GM12878 (cell line): ENCODE data around the gene BORCS8. TPM values are rescaled to one million over a fixed set of nuclear protein-coding genes. Genes with fewer than 3 reads are reported as not detected.

Source experiments
- ATAC-seq: fragments of 200-7000 bp; cut with Tn5 transposase; 3 replicates; pipeline ENCODE4 v1.9.1; 2020; ENCODE audit warnings: mild to moderate bottlenecking, moderate library complexity
- BruUV-seq: library from RNA; stranded (reverse); fragments of 400-500 nt; replicated peaks from 2 replicates; lab custom pipeline; 2021; lab: Mats Ljungman, UMichigan
- CTCF ChIA-PET: fragments of 300-600 bp; sonication (Branson Sonifier 250); formaldehyde crosslinking; extraction: SDS; loops from one replicate; lab custom pipeline; 2021; ENCODE audit warnings: inconsistent platforms; lab: Yijun Ruan, JAX
- POLR2A ChIA-PET: fragments of 350-600 bp; formaldehyde crosslinking; extraction: SDS; loops from one replicate; lab custom pipeline; 2021; ENCODE audit warnings: inconsistent platforms; lab: Charles Lee
- RAD21 ChIA-PET: fragments of 300-600 bp; sonication (Branson Sonifier 250); formaldehyde crosslinking; loops from one replicate; lab custom pipeline; 2023; ENCODE audit warnings: antibody characterized with exemption; ENCODE audit not compliant: unreplicated experiment; lab: Charles Lee
- SMC1A ChIA-PET: fragments of 300-600 bp; sonication (Branson Sonifier 250); formaldehyde crosslinking; loops from one replicate; lab custom pipeline; 2023; ENCODE audit not compliant: unreplicated experiment, uncharacterized antibody; lab: Charles Lee
- DNase-seq: peaks from one replicate; pipeline ENCODE4 v3.0.0-alpha.2; 2011; ENCODE audit warnings: low read depth, low spot score
- FAIRE-seq: peaks from 3 replicates; lab custom pipeline; 2011; peaks lifted over from hg19 to GRCh38; lab: Jason Lieb, UNC
- H2AFZ ChIP-seq: 2 replicates; pipeline ENCODE4 v1.6.0; 2011; ENCODE audit warnings: low read depth, low read length, control low read depth; ENCODE audit not compliant: control insufficient read depth
- H3K27ac ChIP-seq: 2 replicates; pipeline ENCODE4 v1.5.1; 2011; ENCODE audit warnings: control low read depth; ENCODE audit not compliant: control insufficient read depth, insufficient read depth
- H3K27me3 ChIP-seq, 2 experiments: replicated peaks in 1 of 2; 2 replicates each; pipeline versions ENCODE4 v1.6.0 to v1.6.1; 2011; ENCODE audit warnings: low read length in 1 of 2; ENCODE audit not compliant: control insufficient read depth in 2 of 2, insufficient read depth in 2 of 2
- H3K36me3 ChIP-seq, 2 experiments: 2 replicates each; pipeline ENCODE4 v1.5.1; 2011; ENCODE audit warnings: low read length in 1 of 2; ENCODE audit not compliant: control insufficient read depth in 2 of 2, insufficient read depth in 2 of 2
- H3K4me1 ChIP-seq: 2 replicates; pipeline ENCODE4 v1.6.1; 2011; ENCODE audit warnings: mild to moderate bottlenecking, low read length, moderate library complexity, mixed read lengths; ENCODE audit not compliant: control insufficient read depth, insufficient read depth
- H3K4me2 ChIP-seq: 2 replicates; pipeline ENCODE4 v1.6.0; 2011; ENCODE audit warnings: control low read depth; ENCODE audit not compliant: control insufficient read depth, insufficient read depth
- H3K4me3 ChIP-seq: fragments of 200-600 bp; sonication (generic); 2 replicates; pipeline ENCODE4 v1.5.1; 2016
- H3K79me2 ChIP-seq: 2 replicates; pipeline ENCODE4 v1.6.0; 2011; ENCODE audit warnings: low read length; ENCODE audit not compliant: control insufficient read depth, insufficient read depth
- H3K9ac ChIP-seq: 2 replicates; pipeline ENCODE4 v1.8.0; 2011; ENCODE audit warnings: low read length, control low read depth, mixed read lengths; ENCODE audit not compliant: control insufficient read depth, insufficient read depth
- H3K9me3 ChIP-seq: replicated peaks from 3 replicates; pipeline ENCODE4 v1.5.1; 2011; ENCODE audit warnings: mild to moderate bottlenecking, low read length; ENCODE audit not compliant: control insufficient read depth, insufficient read depth
- H4K20me1 ChIP-seq: 2 replicates; pipeline ENCODE4 v1.6.0; 2011; ENCODE audit not compliant: control insufficient read depth, insufficient read depth
- BCL11A ChIP-seq: IDR thresholded peaks from 2 replicates; pipeline ENCODE4 v1.6.1; 2011; ENCODE audit warnings: low read depth, low read length
- BCLAF1 ChIP-seq: fragments of 450-650 bp; IDR thresholded peaks from 2 replicates; pipeline ENCODE4 v1.6.1; 2017; ENCODE audit warnings: antibody characterized with exemption, mild to moderate bottlenecking, moderate library complexity
- CEBPB ChIP-seq, 2 experiments: fragments of 150-350 bp in 1 of 2; IDR thresholded peaks; 2 replicates each; pipeline ENCODE4 v1.6.1; 2012 to 2014; ENCODE audit warnings: low read depth in 2 of 2, low read length in 2 of 2, borderline replicate concordance in 1 of 2, inconsistent platforms in 1 of 2
- E2F8 ChIP-seq: fragments of 450-650 bp; IDR thresholded peaks from 2 replicates; pipeline ENCODE4 v1.6.1; 2018; ENCODE audit warnings: mild to moderate bottlenecking, low read depth, moderate library complexity; ENCODE audit not compliant: partially characterized antibody
- FOXM1 ChIP-seq: IDR thresholded peaks from 2 replicates; pipeline ENCODE4 v1.6.1; 2012; ENCODE audit warnings: low read depth, mild to moderate bottlenecking, inconsistent platforms, low read length, moderate library complexity
- HCFC1 ChIP-seq: fragments of 150-350 bp; IDR thresholded peaks from 2 replicates; pipeline ENCODE4 v1.6.1; 2014; ENCODE audit warnings: low read length
- IKZF2 ChIP-seq, 2 experiments: fragments of 450-650 bp; IDR thresholded peaks; 2 replicates each; pipeline ENCODE4 v1.6.1; 2017; ENCODE audit warnings: mild to moderate bottlenecking in 2 of 2, moderate library complexity in 2 of 2
- MAX ChIP-seq: IDR thresholded peaks from 2 replicates; pipeline ENCODE4 v1.6.1; 2012; ENCODE audit warnings: low read depth, low read length, improper control_type of control experiment
- NKRF ChIP-seq: fragments of 450-650 bp; conservative IDR thresholded peaks from 2 replicates; pipeline ENCODE4 v1.6.1; 2017; ENCODE audit warnings: mild to moderate bottlenecking, moderate library complexity
- POLR2AphosphoS5 ChIP-seq: IDR thresholded peaks from 2 replicates; pipeline ENCODE4 v1.6.1; 2011; ENCODE audit warnings: mild to moderate bottlenecking, low read length, inconsistent platforms
- RAD21 ChIP-seq: IDR thresholded peaks from 2 replicates; pipeline ENCODE4 v1.6.1; 2011; ENCODE audit warnings: mild to moderate bottlenecking, low read depth, low read length, moderate library complexity; ENCODE audit not compliant: insufficient read depth
- SREBF2 ChIP-seq: IDR thresholded peaks from 2 replicates; pipeline ENCODE4 v1.6.1; 2012; ENCODE audit warnings: mild to moderate bottlenecking, low read length
- ZNF207 ChIP-seq: fragments of 450-650 bp; IDR thresholded peaks from 2 replicates; pipeline ENCODE4 v1.6.1; 2014; ENCODE audit warnings: antibody characterized with exemption, mild to moderate bottlenecking, borderline replicate concordance
- ZNF217 ChIP-seq: fragments of 450-650 bp; IDR thresholded peaks from 2 replicates; pipeline ENCODE4 v1.6.1; 2017; ENCODE audit warnings: antibody characterized with exemption, mild to moderate bottlenecking
- ZNF274 ChIP-seq: IDR thresholded peaks from one replicate; pipeline ENCODE4 v1.8.0; 2011; ENCODE audit not compliant: insufficient read length, insufficient read depth
- ZNF622 ChIP-seq: fragments of 450-650 bp; IDR thresholded peaks from 2 replicates; pipeline ENCODE4 v1.6.1; 2017; ENCODE audit warnings: mild to moderate bottlenecking, inconsistent platforms
- WGBS: methylation state at CpG from one replicate; pipeline ENCODE4 v1.1.6; 2016; ENCODE audit warnings: low lambda C conversion rate; ENCODE audit not compliant: insufficient replicate concordance, insufficient coverage; ENCODE audit errors: missing lambda C conversion rate; 5-methylcytosine and 5-hydroxymethylcytosine counted together
- in situ Hi-C: fragments of 300-500 bp; cut with MboI; formaldehyde crosslinking; loops from 9 replicates; pipeline ENCODE4 v1.14.3; 2018; ENCODE audit warnings: mixed read lengths
- intact Hi-C: fragments of 100-400 bp; cut with micrococcal nuclease; formaldehyde crosslinking; loops from one replicate; pipeline ENCODE4 v1.14.2; 2022; ENCODE audit not compliant: unreplicated experiment
- polyA plus RNA-seq, 11 experiments: library from polyadenylated mRNA; depleted of rRNA in 4 of 11; unstranded in 6 of 11; stranded (reverse) in 5 of 11; fragments of >200 nt; fragmentation: Nextera tagmentation in 4 of 11; fragmentation: Illumina TruSeq in 1 of 11; extraction: Ambion mirVana in 4 of 11; extraction: Trizol in 1 of 11; gene quantifications; 1 replicate in 1 of 11; 2 replicates in 10 of 11; pipeline versions ENCODE4 v1.2.1 to v1.2.3, GENCODE V29; 2011 to 2016; ENCODE audit warnings: inconsistent platforms in 2 of 11, missing spikeins in 2 of 11, low read depth in 1 of 11
- total RNA-seq, 4 experiments: library from RNA; depleted of rRNA in 3 of 4; stranded (reverse); fragments of >200 nt in 3 of 4; fragmentation: Illumina TruSeq in 1 of 4; extraction: Trizol in 1 of 4; gene quantifications; 2 replicates each; pipeline versions ENCODE4 v1.2.1 to v1.2.3, GENCODE V29; 2013 to 2021
- TF ChIP-seq, protein P1 (sequence below): fragments of 450-650 bp; IDR thresholded peaks from 2 replicates; pipeline ENCODE4 v1.6.1; 2014; ENCODE audit warnings: mild to moderate bottlenecking

The BORCS8 gene
- total and polyA plus RNA-seq, 10 of the 15 experiments (the other 5 are each of a cell fraction or from before 2014, with no cell fraction given) = 3.7 to 40.3 (median 23.4) TPM

DNA sequence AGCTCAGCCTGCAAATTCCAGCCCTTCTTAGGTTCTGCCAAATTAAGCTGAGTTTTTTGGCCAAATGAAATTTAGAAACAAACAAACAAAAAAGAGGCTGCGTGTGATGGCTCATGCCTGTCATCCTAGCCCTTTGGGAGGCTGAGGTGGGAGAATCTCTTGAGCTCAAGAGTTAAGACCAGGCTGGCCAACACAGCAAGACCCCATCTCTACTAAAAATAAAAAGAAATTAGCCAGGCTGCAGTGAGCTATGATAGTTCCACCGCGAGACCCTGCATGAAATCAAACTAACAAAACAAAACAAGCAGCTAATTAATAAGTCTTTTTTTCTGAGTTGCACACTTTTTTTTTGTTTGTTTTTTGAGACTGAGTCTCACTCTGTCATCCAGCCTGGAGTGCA lies 37.7 kb upstream of the BORCS8 start:
- no peak overlapping the region for H3K4me2 ChIP-seq
- H3K36me3 ChIP-seq = no peaks in the 10 kb centered on the region
- H3K4me3 ChIP-seq = no peak overlapping the region
- ChIA-PET RAD21 (no interaction called here), CTCF (interaction anchor here (0.5 kb wide), 1 partner anchor 128 kb away, joined by 3 read pairs; no protein-coding TSS in a partner anchor), POLR2A (no interaction called here), SMC1A (no interaction called here)
- H4K20me1 ChIP-seq = no peaks in the 10 kb centered on the region
- BruUV-seq = no TSS peak
- H2AFZ ChIP-seq = no peak overlapping the region
- in situ Hi-C loops = no loop called here
- intact Hi-C loops = no loop called here
- FAIRE-seq = no peak
- no peak overlapping the region for H3K9ac ChIP-seq
- H3K9me3 ChIP-seq = peaks cover 8% of the 10 kb centered on the region; the same call in 2 of the 3 replicates
- ATAC-seq = no peak
- peaks cover 4% of the 10 kb centered on the region for H3K4me1 ChIP-seq
- 60% methylated on average over 3 of the region's 3 CpGs for WGBS
- no peaks in the 10 kb centered on the region for H3K79me2 ChIP-seq
- no peak overlapping the region for H3K27ac ChIP-seq
- DNase-seq = no peak
- H3K27me3 ChIP-seq = no peaks in the 10 kb centered on the region; a peak in 1 of 4 replicates
- TF ChIP-seq E2F8 = no peak
- TF ChIP-seq IKZF2 (IDR thresholded peaks at IDR 0.05) = no peak
- TF ChIP-seq RAD21 = no peak
- TF ChIP-seq NKRF = no peak
- TF ChIP-seq, protein P1, sequence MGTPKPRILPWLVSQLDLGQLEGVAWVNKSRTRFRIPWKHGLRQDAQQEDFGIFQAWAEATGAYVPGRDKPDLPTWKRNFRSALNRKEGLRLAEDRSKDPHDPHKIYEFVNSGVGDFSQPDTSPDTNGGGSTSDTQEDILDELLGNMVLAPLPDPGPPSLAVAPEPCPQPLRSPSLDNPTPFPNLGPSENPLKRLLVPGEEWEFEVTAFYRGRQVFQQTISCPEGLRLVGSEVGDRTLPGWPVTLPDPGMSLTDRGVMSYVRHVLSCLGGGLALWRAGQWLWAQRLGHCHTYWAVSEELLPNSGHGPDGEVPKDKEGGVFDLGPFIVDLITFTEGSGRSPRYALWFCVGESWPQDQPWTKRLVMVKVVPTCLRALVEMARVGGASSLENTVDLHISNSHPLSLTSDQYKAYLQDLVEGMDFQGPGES = no peak
- TF ChIP-seq ZNF274 = no peak
- TF ChIP-seq POLR2AphosphoS5 = no peak
- no peak for TF ChIP-seq HCFC1
- no peak for TF ChIP-seq MAX
- no peak for TF ChIP-seq BCLAF1
- TF ChIP-seq BCL11A = no peak
- no peak for TF ChIP-seq CEBPB (IDR thresholded peaks at IDR 0.05; ENCODE audit: borderline replicate concordance in 1 of 2, low read depth in 2 of 2, low read length in 2 of 2)
- no peak for TF ChIP-seq FOXM1
- TF ChIP-seq ZNF217 = no peak
- no peak for TF ChIP-seq ZNF622
- no peak for TF ChIP-seq ZNF207
- TF ChIP-seq SREBF2 = no peak
